NCI-H774 (cell line): ENCODE results near the gene CTNNA1.
A peak's percentile ranks its signal among the peaks of the same experiment; 100 is the strongest.
"Not testable (repeated sequence)": the region's sequence is repeated elsewhere in the genome, so short reads cannot be mapped to it uniquely, and the experiment has no call there.

Source experiments
- DNase-seq: peaks from one replicate; lab custom pipeline; 2025; lab: John Stamatoyannopoulos, UW

The CTNNA1 gene

GRCh38 chr5:138752951-138753793, at the start of gene CTNNA1:
CTNNA1 (plus strand) TSS chr5:138753425; CDS start chr5:138781925, 28,500 bp downstream.
- DNase-seq, result peak; percentile 78

GRCh38 chr5:138703777-138704176, 49.4 kb upstream of the CTNNA1 start:
- not testable (repeated sequence) for DNase-seq

DNA sequence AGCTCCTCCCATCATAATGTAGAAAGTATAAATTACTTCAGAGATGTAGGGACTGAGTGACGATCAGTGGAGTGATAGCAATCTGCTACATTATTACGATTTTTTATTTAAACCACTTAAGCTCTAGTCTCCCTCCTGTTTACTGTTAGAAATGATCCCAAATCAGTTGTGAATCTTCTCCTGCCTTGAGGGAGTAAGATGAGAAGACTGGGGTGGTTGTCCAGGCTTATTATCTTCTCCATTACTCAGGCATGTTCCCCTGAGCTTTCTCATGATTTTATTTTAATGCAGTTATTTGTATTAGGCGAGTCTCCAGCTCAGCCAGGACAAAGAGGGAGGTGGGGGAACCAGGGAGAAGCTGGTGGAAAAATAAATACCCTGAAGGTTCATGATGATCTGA, 48.2 kb upstream of the CTNNA1 start:
- DNase-seq, result no peak

GRCh38 chr5:138705567-138705966, 47.7 kb upstream of the CTNNA1 start:
- DNase-seq, result no peak

DNA sequence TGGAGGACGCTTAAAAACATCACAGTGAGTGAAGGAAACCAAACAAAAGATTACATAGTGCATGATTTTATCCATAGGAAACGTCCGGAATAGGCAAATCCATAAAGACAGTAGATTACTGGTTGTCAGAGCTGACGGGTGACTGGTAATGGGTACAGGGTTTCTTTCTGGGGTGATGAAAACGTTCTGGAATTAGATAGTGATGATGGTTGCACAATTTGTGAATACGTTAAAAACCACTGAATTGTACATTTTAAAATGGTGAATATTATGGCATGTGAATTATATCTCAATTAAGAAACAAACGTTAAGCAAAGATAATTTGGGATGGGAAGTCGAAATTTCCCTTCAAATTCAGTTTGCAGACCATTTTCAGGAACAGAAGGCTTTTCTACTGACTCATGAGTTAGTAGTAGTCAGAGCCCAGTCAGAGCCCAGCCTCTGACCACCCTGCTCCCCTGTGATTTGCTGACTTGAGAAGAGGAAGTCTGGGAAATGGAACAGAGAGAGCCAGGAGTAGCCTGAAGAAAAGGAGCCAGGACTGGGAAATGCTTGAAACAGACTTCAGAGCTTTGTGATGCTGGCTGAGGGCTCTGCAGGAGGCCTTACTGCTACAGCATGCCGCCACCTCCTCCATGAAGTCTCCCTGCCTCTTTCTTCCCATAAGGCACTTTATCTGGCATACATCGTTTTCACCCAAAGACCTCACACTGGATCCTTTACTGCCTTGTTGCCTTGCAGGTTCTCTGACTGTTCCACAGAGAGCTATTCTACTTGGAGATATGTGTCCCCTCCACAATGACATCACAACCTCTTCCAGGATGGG, 46.4 kb upstream of the CTNNA1 start:
- no peak for DNase-seq

GRCh38 chr5:138708791-138709190, 44.4 kb upstream of the CTNNA1 start:
- no peak for DNase-seq

GRCh38 chr5:138709202-138709601, 44.0 kb upstream of the CTNNA1 start:
- no peak for DNase-seq

- no peak for DNase-seq
These were observed 42.1 kb upstream of the CTNNA1 start for GRCh38 chr5:138711087-138711486.

- DNase-seq, result no peak
These were observed 41.4 kb upstream of the CTNNA1 start for GRCh38 chr5:138711811-138712210.

GRCh38 chr5:138712324-138712723, 40.9 kb upstream of the CTNNA1 start:
- no peak for DNase-seq

GRCh38 chr5:138712791-138713190, 40.4 kb upstream of the CTNNA1 start:
- no peak for DNase-seq

- DNase-seq, result no peak
These were observed 40.0 kb upstream of the CTNNA1 start for GRCh38 chr5:138713247-138713646.

- DNase-seq, result no peak
These were observed 38.5 kb upstream of the CTNNA1 start for GRCh38 chr5:138714694-138715093.

- not testable (repeated sequence) for DNase-seq
These were observed 37.2 kb upstream of the CTNNA1 start for GRCh38 chr5:138715931-138716432.

DNA sequence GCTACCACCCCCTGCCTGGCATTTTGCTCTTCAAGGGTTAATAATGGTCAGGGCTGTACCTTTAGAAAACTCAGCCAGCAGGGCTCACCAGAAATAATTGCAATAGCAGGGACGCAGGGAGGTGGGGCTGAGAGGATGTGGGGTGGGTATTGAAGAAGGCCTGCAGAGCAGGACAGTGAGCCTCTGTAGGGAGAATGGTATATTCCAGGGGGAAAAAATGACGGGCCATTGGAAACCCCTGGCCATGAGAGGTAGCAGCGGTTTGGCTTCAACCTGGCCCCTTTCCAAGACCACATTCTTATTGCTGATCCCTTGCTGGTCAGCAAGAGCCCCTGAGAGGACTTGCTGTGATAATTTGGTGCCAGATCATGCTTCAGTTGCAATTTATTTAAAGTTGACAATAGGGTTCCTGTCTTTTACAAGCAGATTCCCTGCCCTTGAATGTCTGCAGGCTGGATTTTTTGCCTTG, 36.7 kb upstream of the CTNNA1 start:
- peak; percentile 52 for DNase-seq

DNA sequence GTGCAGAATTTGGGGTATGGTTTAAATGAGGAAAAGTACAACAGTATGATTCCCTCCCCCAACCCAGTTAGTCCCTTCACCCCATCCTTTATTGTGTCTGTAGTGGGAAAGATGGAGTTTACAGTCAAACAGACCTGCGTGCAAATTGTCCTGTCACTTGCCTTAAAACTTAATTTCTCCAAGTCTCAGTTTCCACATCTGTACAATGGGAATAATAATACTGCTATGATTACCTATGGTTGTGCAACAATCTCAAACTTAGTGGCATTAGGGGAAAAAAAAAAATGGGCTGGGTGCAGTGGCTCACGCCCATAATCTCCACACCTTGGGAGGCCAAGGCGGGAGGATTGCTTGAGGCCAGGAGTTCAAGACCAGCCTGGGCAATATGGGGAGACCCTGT, 35.8 kb upstream of the CTNNA1 start:
- no peak for DNase-seq

- no peak for DNase-seq
These were observed 33.4 kb upstream of the CTNNA1 start for GRCh38 chr5:138719811-138720210.

GRCh38 chr5:138720840-138721239, 32.4 kb upstream of the CTNNA1 start:
- peak; percentile 43 for DNase-seq

- no peak for DNase-seq
These were observed 31.2 kb upstream of the CTNNA1 start for GRCh38 chr5:138721979-138722378.

- DNase-seq, result peak; percentile 79
These were observed 30.6 kb upstream of the CTNNA1 start for GRCh38 chr5:138722544-138723177.

- no peak for DNase-seq
These were observed 28.6 kb upstream of the CTNNA1 start for GRCh38 chr5:138724470-138725146.
